Sigmoid colon (tissue), 7 donors: Measurements from ENCODE around the gene CHST6. TPM values are rescaled to one million over a fixed set of nuclear protein-coding genes. Genes with fewer than 3 reads are reported as not detected.

Source experiments
- DNase-seq: peaks from one replicate; pipeline ENCODE4 v3.0.0-alpha.2; 2019
- H3K27ac ChIP-seq, 4 donors: fragments of 200-600 bp; sonication (generic); one replicate each; pipeline ENCODE4 v1.5.1; 2016 to 2019; ENCODE audit warnings: mild to moderate bottlenecking in 1 of 4
- H3K27me3 ChIP-seq, 3 donors: fragments of 200-600 bp; sonication (generic); one replicate each; pipeline ENCODE4 v1.5.1; 2019; ENCODE audit warnings: mild to moderate bottlenecking in 1 of 3
- H3K36me3 ChIP-seq, 4 donors: fragments of 200-600 bp; sonication (generic); one replicate each; pipeline ENCODE4 v1.5.1; 2016 to 2019
- H3K4me1 ChIP-seq, 4 donors: fragments of 200-600 bp; sonication (generic); one replicate each; pipeline ENCODE4 v1.5.1; 2017 to 2019
- H3K4me3 ChIP-seq, 4 donors: fragments of 200-600 bp; sonication (generic); one replicate each; pipeline ENCODE4 v1.5.1; 2017 to 2019; ENCODE audit warnings: mild to moderate bottlenecking in 2 of 4, moderate library complexity in 1 of 4
- H3K9me3 ChIP-seq, 4 donors: fragments of 200-600 bp in 3 of 4; sonication (generic) in 3 of 4; one replicate each; pipeline versions ENCODE4 v1.5.1 to v1.6.1; 2013 to 2019
- CTCF ChIP-seq, 4 experiments: fragments of 450-650 bp in 3 of 4; fragments of 200-600 bp in 1 of 4; IDR thresholded peaks; one replicate each; pipeline ENCODE4 v1.5.1; 2016 to 2019; ENCODE audit warnings: antibody characterized with exemption in 4 of 4, mild to moderate bottlenecking in 3 of 4, moderate library complexity in 2 of 4
- EP300 ChIP-seq, 4 donors: sonication (generic); formaldehyde crosslinking; IDR thresholded peaks; one replicate each; pipeline ENCODE4 v1.6.1; 2017; ENCODE audit warnings: antibody characterized with exemption in 4 of 4
- POLR2A ChIP-seq, 2 donors: fragments of 450-650 bp; IDR thresholded peaks; one replicate each; pipeline ENCODE4 v1.6.1; 2016; ENCODE audit warnings: antibody characterized with exemption in 2 of 2, mild to moderate bottlenecking in 2 of 2, moderate library complexity in 2 of 2
- POLR2AphosphoS5 ChIP-seq, 4 donors: sonication (generic); formaldehyde crosslinking; IDR thresholded peaks; one replicate each; pipeline ENCODE4 v1.6.1; 2017; ENCODE audit warnings: antibody characterized with exemption in 4 of 4
- WGBS, 2 donors: extraction: QIAGEN DNeasy Blood & Tissue Kit; methylation state at CpG; one replicate each; pipeline ENCODE4 v1.1.7; 2013; 5-methylcytosine and 5-hydroxymethylcytosine counted together
- intact Hi-C: fragments of 100-400 bp; cut with DNase I; formaldehyde crosslinking; loops from one replicate; pipeline ENCODE4 v1.15.1; 2023
- polyA plus RNA-seq, 3 donors: library from polyadenylated mRNA; stranded (reverse); fragments of 200-250 nt; gene quantifications; one replicate each; pipeline ENCODE4 v1.2.3, GENCODE V29; 2013
- total RNA-seq, 4 donors: library from RNA; depleted of rRNA; stranded (reverse); fragments of >200 nt; gene quantifications; one replicate each; pipeline ENCODE4 v1.1.0, GENCODE V29; 2016
- donor health status: healthy with polysubstance abuse.
- donor health status: Bipolar disorder and iron deficiency.
- donor health status: healthy.

CHST6 gene
- total and polyA plus RNA-seq, 7 donors: under 0.01 to 2.5 (median 1.1) TPM

- Histone ChIP-seq H3K36me3 (no peaks in the 10 kb centered on the region), H3K9me3 (no peaks in the 10 kb centered on the region), H3K4me3 (no peak overlapping the region), H3K27me3 (no peaks in the 10 kb centered on the region), H3K27ac (no peak overlapping the region), H3K4me1 (no peaks in the 10 kb centered on the region)
- DNase-seq: no peak
- TF ChIP-seq EP300 (IDR thresholded peaks at IDR 0.05): no peak
- no peak for TF ChIP-seq POLR2AphosphoS5 (IDR thresholded peaks at IDR 0.05)
- TF ChIP-seq CTCF (IDR thresholded peaks at IDR 0.05): no peak
- TF ChIP-seq POLR2A (IDR thresholded peaks at IDR 0.05): no peak
- WGBS, 2 donors: 26 to 36% methylated on average over 4 of the region's 4 CpGs
- intact Hi-C loops: no loop called here
These were observed 17.4 kb downstream of the CHST6 start for GRCh38 chr16:75477680-75478473.

GRCh38 chr16:75476817-75477216 lies 18.4 kb downstream of the CHST6 start:
- H3K27ac ChIP-seq: no peak overlapping the region
- no peaks in the 10 kb centered on the region for H3K36me3 ChIP-seq
- no peak overlapping the region for H3K4me3 ChIP-seq
- no peaks in the 10 kb centered on the region for H3K27me3 ChIP-seq
- H3K9me3 ChIP-seq: no peaks in the 10 kb centered on the region
- no peak for TF ChIP-seq EP300 (IDR thresholded peaks at IDR 0.05)
- no peak for TF ChIP-seq POLR2AphosphoS5 (IDR thresholded peaks at IDR 0.05)
- TF ChIP-seq CTCF (IDR thresholded peaks at IDR 0.05): no peak
- TF ChIP-seq POLR2A (IDR thresholded peaks at IDR 0.05): no peak
- no peak for DNase-seq
- WGBS, 2 donors: 94% methylated on average over 8 of the region's 8 CpGs
- no peaks in the 10 kb centered on the region for H3K4me1 ChIP-seq
- intact Hi-C loops: no loop called here

- no peak overlapping the region for H3K27ac ChIP-seq
- WGBS, 2 donors: 94% methylated on average over 2 of the region's 2 CpGs
- TF ChIP-seq CTCF (IDR thresholded peaks at IDR 0.05) (no peak), POLR2A (IDR thresholded peaks at IDR 0.05) (no peak), POLR2AphosphoS5 (IDR thresholded peaks at IDR 0.05) (no peak), EP300 (IDR thresholded peaks at IDR 0.05) (no peak)
- no peaks in the 10 kb centered on the region for H3K4me1 ChIP-seq
- intact Hi-C loops: no loop called here
- H3K9me3 ChIP-seq: no peaks in the 10 kb centered on the region
- H3K27me3 ChIP-seq: no peaks in the 10 kb centered on the region
- H3K4me3 ChIP-seq: no peak overlapping the region
- no peaks in the 10 kb centered on the region for H3K36me3 ChIP-seq
- no peak for DNase-seq
These were observed 19.8 kb downstream of the CHST6 start for GRCh38 chr16:75475420-75475847.

- Histone ChIP-seq H3K36me3 (no peaks in the 10 kb centered on the region), H3K4me3 (no peak overlapping the region), H3K27ac (no peak overlapping the region), H3K27me3 (no peaks in the 10 kb centered on the region), H3K9me3 (no peaks in the 10 kb centered on the region), H3K4me1 (no peaks in the 10 kb centered on the region)
- TF ChIP-seq POLR2AphosphoS5 (IDR thresholded peaks at IDR 0.05): no peak
- TF ChIP-seq POLR2A (IDR thresholded peaks at IDR 0.05): no peak
- TF ChIP-seq EP300 (IDR thresholded peaks at IDR 0.05): no peak
- TF ChIP-seq CTCF (IDR thresholded peaks at IDR 0.05): no peak
- DNase-seq: no peak
- intact Hi-C loops: loop anchor here (1.0 to 2.0 kb wide), 2 partner anchors 44 to 292 kb away; no protein-coding TSS in a partner anchor
- WGBS, 2 donors: 96% methylated on average over 17 of the region's 17 CpGs
These were observed 22.0 kb downstream of the CHST6 start for GRCh38 chr16:75472908-75473877.
